ENCODE results near the gene POU2F1.
A peak's percentile ranks its signal among the peaks of the same experiment; 100 is the strongest.

The POU2F1 gene

GRCh38 chr1:167428395-167428794 is 207.7 kb downstream of the POU2F1 start:
- no peak overlapping the region for H3K4me3 ChIP-seq (ENCODE audit: low read length)
- TF ChIP-seq, protein P1, sequence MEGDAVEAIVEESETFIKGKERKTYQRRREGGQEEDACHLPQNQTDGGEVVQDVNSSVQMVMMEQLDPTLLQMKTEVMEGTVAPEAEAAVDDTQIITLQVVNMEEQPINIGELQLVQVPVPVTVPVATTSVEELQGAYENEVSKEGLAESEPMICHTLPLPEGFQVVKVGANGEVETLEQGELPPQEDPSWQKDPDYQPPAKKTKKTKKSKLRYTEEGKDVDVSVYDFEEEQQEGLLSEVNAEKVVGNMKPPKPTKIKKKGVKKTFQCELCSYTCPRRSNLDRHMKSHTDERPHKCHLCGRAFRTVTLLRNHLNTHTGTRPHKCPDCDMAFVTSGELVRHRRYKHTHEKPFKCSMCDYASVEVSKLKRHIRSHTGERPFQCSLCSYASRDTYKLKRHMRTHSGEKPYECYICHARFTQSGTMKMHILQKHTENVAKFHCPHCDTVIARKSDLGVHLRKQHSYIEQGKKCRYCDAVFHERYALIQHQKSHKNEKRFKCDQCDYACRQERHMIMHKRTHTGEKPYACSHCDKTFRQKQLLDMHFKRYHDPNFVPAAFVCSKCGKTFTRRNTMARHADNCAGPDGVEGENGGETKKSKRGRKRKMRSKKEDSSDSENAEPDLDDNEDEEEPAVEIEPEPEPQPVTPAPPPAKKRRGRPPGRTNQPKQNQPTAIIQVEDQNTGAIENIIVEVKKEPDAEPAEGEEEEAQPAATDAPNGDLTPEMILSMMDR (IDR thresholded peaks at IDR 0.05; ENCODE audit: low read length), result no peak
- no peak for TF ChIP-seq EZH2 (optimal IDR thresholded peaks at IDR 0.05; ENCODE audit: low read depth, low read length)
- TF ChIP-seq EZH2phosphoT487 (IDR thresholded peaks at IDR 0.05; ENCODE audit: low read length), result no peak
- H3K9me3 ChIP-seq (replicated peaks; ENCODE audit: insufficient read depth, low read length), result no peaks in the 10 kb centered on the region
- H3K4me1 ChIP-seq (ENCODE audit: low read length), result peaks cover 25% of the 10 kb centered on the region
- no peak overlapping the region for H2AFZ ChIP-seq (ENCODE audit: low read length)
- peaks cover 7% of the 10 kb centered on the region; the same call in 1 of the 2 replicates for H3F3A ChIP-seq (ENCODE audit: insufficient read depth, low read length)
- H3K9me2 ChIP-seq (replicated peaks; ENCODE audit: insufficient read depth, low read length), result no peaks in the 10 kb centered on the region
- no peak overlapping the region for H3K9ac ChIP-seq (ENCODE audit: low read length)
- no peak overlapping the region for H3K27ac ChIP-seq (ENCODE audit: low read length)
- no peaks in the 10 kb centered on the region for H3K79me2 ChIP-seq (ENCODE audit: low read length)
- DNase-seq, result no peak
- H3K4me2 ChIP-seq (ENCODE audit: low read depth, low read length), result no peak overlapping the region
- no peaks in the 10 kb centered on the region for H3K27me3 ChIP-seq (replicated peaks; ENCODE audit: insufficient read depth, low read length)
- no peaks in the 10 kb centered on the region for H4K20me1 ChIP-seq (ENCODE audit: insufficient read depth, low read length)
- no peaks in the 10 kb centered on the region for H3K36me3 ChIP-seq (replicated peaks; ENCODE audit: insufficient read depth, low read length)

GRCh38 chr1:167429612-167430011 is 208.9 kb downstream of the POU2F1 start:
- Histone ChIP-seq H3K4me3 (ENCODE audit: low read length) (0 out of 2 replicates have a peak overlapping the region, but pooled peaks have one; percentile 24), H3K4me2 (ENCODE audit: low read depth, low read length) (peak overlapping the region; percentile 62), H3F3A (ENCODE audit: insufficient read depth, low read length) (peaks cover 7% of the 10 kb centered on the region; the same call in 1 of the 2 replicates), H3K9me3 (replicated peaks; ENCODE audit: insufficient read depth, low read length) (no peaks in the 10 kb centered on the region), H3K9ac (ENCODE audit: low read length) (peak overlapping the region; percentile 3; the same call in 1 of the 2 replicates), H3K4me1 (ENCODE audit: low read length) (peaks cover 25% of the 10 kb centered on the region), H2AFZ (ENCODE audit: low read length) (peak overlapping the region; percentile 29), H3K27ac (ENCODE audit: low read length) (peak overlapping the region; percentile 47), H3K79me2 (ENCODE audit: low read length) (no peaks in the 10 kb centered on the region), H3K36me3 (replicated peaks; ENCODE audit: insufficient read depth, low read length) (no peaks in the 10 kb centered on the region), H3K9me2 (replicated peaks; ENCODE audit: insufficient read depth, low read length) (no peaks in the 10 kb centered on the region), H3K27me3 (replicated peaks; ENCODE audit: insufficient read depth, low read length) (no peaks in the 10 kb centered on the region), H4K20me1 (ENCODE audit: insufficient read depth, low read length) (no peaks in the 10 kb centered on the region)
- no peak for TF ChIP-seq EZH2 (optimal IDR thresholded peaks at IDR 0.05; ENCODE audit: low read depth, low read length)
- TF ChIP-seq EZH2phosphoT487 (IDR thresholded peaks at IDR 0.05; ENCODE audit: low read length), result no peak
- peak; percentile 48 for DNase-seq

GRCh38 chr1:167430134-167430848 is 209.6 kb downstream of the POU2F1 start:
- H3K4me2 ChIP-seq (ENCODE audit: low read depth, low read length), result peak overlapping the region; percentile 62
- no peaks in the 10 kb centered on the region for H3K36me3 ChIP-seq (replicated peaks; ENCODE audit: insufficient read depth, low read length)
- H3K9me3 ChIP-seq (replicated peaks; ENCODE audit: insufficient read depth, low read length), result no peaks in the 10 kb centered on the region
- no peaks in the 10 kb centered on the region for H3K79me2 ChIP-seq (ENCODE audit: low read length)
- DNase-seq, result peak; percentile 77
- H3K27me3 ChIP-seq (replicated peaks; ENCODE audit: insufficient read depth, low read length), result no peaks in the 10 kb centered on the region
- H3K4me3 ChIP-seq (ENCODE audit: low read length), result peak overlapping the region; percentile 24
- peaks cover 25% of the 10 kb centered on the region for H3K4me1 ChIP-seq (ENCODE audit: low read length)
- H3F3A ChIP-seq (ENCODE audit: insufficient read depth, low read length), result peaks cover 7% of the 10 kb centered on the region; the same call in 1 of the 2 replicates
- H3K27ac ChIP-seq (ENCODE audit: low read length), result peak overlapping the region; percentile 47
- H2AFZ ChIP-seq (ENCODE audit: low read length), result peak overlapping the region; percentile 29
- no peaks in the 10 kb centered on the region for H4K20me1 ChIP-seq (ENCODE audit: insufficient read depth, low read length)
- H3K9me2 ChIP-seq (replicated peaks; ENCODE audit: insufficient read depth, low read length), result no peaks in the 10 kb centered on the region
- no peak for TF ChIP-seq EZH2phosphoT487 (IDR thresholded peaks at IDR 0.05; ENCODE audit: low read length)
- no peak for TF ChIP-seq EZH2 (optimal IDR thresholded peaks at IDR 0.05; ENCODE audit: low read depth, low read length)
- TF ChIP-seq, protein P1 (IDR thresholded peaks at IDR 0.05; ENCODE audit: low read length), result no peak
- peak overlapping the region; percentile 3; the same call in 1 of the 2 replicates for H3K9ac ChIP-seq (ENCODE audit: low read length)

DNA sequence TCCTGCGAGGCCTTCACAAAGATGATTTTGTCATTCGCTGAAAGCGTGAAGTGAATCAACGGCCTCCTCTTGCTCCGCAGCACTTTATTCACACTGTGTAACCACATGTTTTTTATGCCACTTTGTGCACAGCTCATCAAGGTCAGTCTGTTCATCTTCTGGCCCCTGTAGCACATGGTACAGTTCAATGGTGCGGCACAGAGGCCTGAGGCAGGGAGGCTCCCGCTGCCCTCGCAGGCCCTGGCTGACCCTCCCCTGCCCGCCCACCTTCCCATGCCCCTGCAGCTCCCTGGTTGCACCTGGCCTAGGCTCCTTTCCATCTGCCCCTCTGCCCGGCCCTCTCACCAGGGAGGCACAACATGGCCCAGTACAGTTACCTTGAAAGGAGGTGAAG is 210.2 kb downstream of the POU2F1 start:
- peak overlapping the region; percentile 62; the same call in 1 of the 2 replicates for H3K4me2 ChIP-seq (ENCODE audit: low read depth, low read length)
- H3K4me3 ChIP-seq (ENCODE audit: low read length), result no peak overlapping the region
- H3K27me3 ChIP-seq (replicated peaks; ENCODE audit: insufficient read depth, low read length), result no peaks in the 10 kb centered on the region
- H3F3A ChIP-seq (ENCODE audit: insufficient read depth, low read length), result peaks cover 7% of the 10 kb centered on the region; the same call in 1 of the 2 replicates
- peak overlapping the region; percentile 47; the same call in 1 of the 2 replicates for H3K27ac ChIP-seq (ENCODE audit: low read length)
- H2AFZ ChIP-seq (ENCODE audit: low read length), result no peak overlapping the region
- no peak for DNase-seq
- no peak for TF ChIP-seq EZH2phosphoT487 (IDR thresholded peaks at IDR 0.05; ENCODE audit: low read length)
- TF ChIP-seq EZH2 (optimal IDR thresholded peaks at IDR 0.05; ENCODE audit: low read depth, low read length), result no peak
- TF ChIP-seq, protein P1 (IDR thresholded peaks at IDR 0.05; ENCODE audit: low read length), result no peak
- no peaks in the 10 kb centered on the region for H4K20me1 ChIP-seq (ENCODE audit: insufficient read depth, low read length)
- no peaks in the 10 kb centered on the region for H3K9me2 ChIP-seq (replicated peaks; ENCODE audit: insufficient read depth, low read length)
- no peaks in the 10 kb centered on the region for H3K79me2 ChIP-seq (ENCODE audit: low read length)
- H3K9ac ChIP-seq (ENCODE audit: low read length), result no peak overlapping the region
- peaks cover 25% of the 10 kb centered on the region for H3K4me1 ChIP-seq (ENCODE audit: low read length)
- H3K9me3 ChIP-seq (replicated peaks; ENCODE audit: insufficient read depth, low read length), result no peaks in the 10 kb centered on the region
- H3K36me3 ChIP-seq (replicated peaks; ENCODE audit: insufficient read depth, low read length), result no peaks in the 10 kb centered on the region
